K562 (cell line): Measurements from ENCODE around the gene ADAMTS7. TPM values are rescaled to one million over a fixed set of nuclear protein-coding genes. Genes with fewer than 3 reads are reported as not detected.
"Not testable (repeated sequence)": the region's sequence is repeated elsewhere in the genome, so short reads cannot be mapped to it uniquely, and the experiment has no call there.

Experiments
- ATAC-seq: fragments of 200-7000 bp; cut with Tn5 transposase; 3 replicates; pipeline ENCODE4 v1.9.1; 2020; ENCODE audit warnings: moderate library complexity
- BruUV-seq: library from RNA; stranded (reverse); fragments of 400-500 nt; replicated peaks from 2 replicates; lab custom pipeline; 2021; lab: Mats Ljungman, UMichigan
- CTCF ChIA-PET: fragments of 300-600 bp; formaldehyde crosslinking; extraction: SDS; loops from one replicate; lab custom pipeline; 2021; ENCODE audit warnings: low intra/inter-chr PET ratio; lab: Yijun Ruan, JAX
- POLR2A ChIA-PET: fragments of 300-600, 350-650 bp; sonication (Branson Sonifier 250); formaldehyde crosslinking; extraction: SDS; loops from one replicate; lab custom pipeline; 2021; ENCODE audit warnings: antibody characterized with exemption, inconsistent platforms; lab: Yijun Ruan, JAX
- DNase-seq, 4 experiments: peaks; one replicate each; pipeline versions ENCODE4 v3.0.0 to v3.0.0-alpha.2; 2011 to 2018; ENCODE audit warnings: low spot score in 3 of 4, mixed read lengths in 3 of 4; ENCODE audit errors: extremely low read depth in 1 of 4
- FAIRE-seq: peaks from 2 replicates; lab custom pipeline; 2011; peaks lifted over from hg19 to GRCh38; lab: Jason Lieb, UNC
- H2AFZ ChIP-seq: 2 replicates; pipeline ENCODE4 v1.6.0; 2011; ENCODE audit warnings: low read depth, low read length, control low read depth, inconsistent platforms
- H3K27ac ChIP-seq: fragments of 200-600 bp; 3 replicates; pipeline ENCODE4 v1.8.0; 2011; ENCODE audit warnings: low read depth, mild to moderate bottlenecking, control low read depth, inconsistent platforms, low read length, moderate library complexity, mixed read lengths; ENCODE audit errors: extremely low read depth
- H3K27me3 ChIP-seq, 2 experiments: fragments of 300-600 bp in 1 of 2; 2 replicates in 1 of 2; 3 replicates in 1 of 2; pipeline versions ENCODE4 v1.6.0 to v1.8.0; 2011; ENCODE audit warnings: inconsistent platforms in 2 of 2, low read length in 2 of 2, mild to moderate bottlenecking in 1 of 2, mixed read lengths in 1 of 2, moderate library complexity in 1 of 2; ENCODE audit not compliant: control insufficient read depth in 2 of 2, insufficient read depth in 2 of 2
- H3K36me3 ChIP-seq: fragments of 300-600 bp; 3 replicates; pipeline ENCODE4 v1.8.0; 2011; ENCODE audit warnings: mild to moderate bottlenecking, low read length, inconsistent platforms; ENCODE audit not compliant: control insufficient read depth, insufficient read depth
- H3K4me1 ChIP-seq, 2 experiments: fragments of 200-600 bp in 1 of 2; replicated peaks in 1 of 2; 2 replicates in 1 of 2; 3 replicates in 1 of 2; pipeline versions ENCODE4 v1.5.1 to v1.8.0; 2011; ENCODE audit warnings: inconsistent platforms in 2 of 2, low read length in 2 of 2, mild to moderate bottlenecking in 1 of 2, mixed read lengths in 1 of 2, moderate library complexity in 1 of 2; ENCODE audit not compliant: control insufficient read depth in 2 of 2, insufficient read depth in 2 of 2
- H3K4me2 ChIP-seq: 2 replicates; pipeline ENCODE4 v1.6.1; 2011; ENCODE audit warnings: low read length, control low read depth, inconsistent platforms, mixed read lengths; ENCODE audit not compliant: insufficient read depth
- H3K4me3 ChIP-seq: fragments of 200-600 bp; sonication (generic), shearing (Covaris generic); 2 replicates; pipeline ENCODE4 v1.5.1; 2016; ENCODE audit warnings: control low read depth, inconsistent platforms
- H3K79me2 ChIP-seq: fragments of 200-600 bp; 3 replicates; pipeline ENCODE4 v1.8.0; 2011; ENCODE audit warnings: low read length, inconsistent platforms; ENCODE audit not compliant: control insufficient read depth, insufficient read depth
- H3K9ac ChIP-seq, 2 experiments: 2 replicates each; pipeline versions ENCODE4 v1.6.0 to v1.6.1; 2011; ENCODE audit warnings: low read depth in 2 of 2, low read length in 2 of 2, control low read depth in 1 of 2, inconsistent platforms in 1 of 2, mild to moderate bottlenecking in 1 of 2, mixed read lengths in 1 of 2; ENCODE audit not compliant: insufficient read depth in 1 of 2
- H3K9me1 ChIP-seq: one replicate; pipeline ENCODE4 v1.6.0; 2011; ENCODE audit warnings: inconsistent platforms, mild to moderate bottlenecking, low read length, moderate library complexity; ENCODE audit not compliant: control insufficient read depth, insufficient read depth
- H3K9me3 ChIP-seq: replicated peaks from 2 replicates; pipeline ENCODE4 v1.5.1; 2011; ENCODE audit warnings: low read depth, low read length, inconsistent platforms; ENCODE audit not compliant: control insufficient read depth, insufficient read depth
- H4K20me1 ChIP-seq: replicated peaks from 2 replicates; pipeline ENCODE4 v1.6.1; 2011; ENCODE audit warnings: low read length, inconsistent platforms, mixed read lengths; ENCODE audit not compliant: control insufficient read depth, insufficient read depth
- ZNF778 ChIP-seq: fragments of 450-650 bp; formaldehyde crosslinking; IDR thresholded peaks from 2 replicates; pipeline ENCODE4 v1.4.0; 2020; ENCODE audit warnings: mild to moderate bottlenecking, moderate library complexity
- WGBS: fragments of 100-300 bp; shearing (Covaris generic); methylation state at CpG from one replicate; pipeline ENCODE4 v1.1.6; 2016; ENCODE audit warnings: low coverage, mixed read lengths; ENCODE audit not compliant: insufficient coverage; ENCODE audit errors: missing lambda C conversion rate; 5-methylcytosine and 5-hydroxymethylcytosine counted together
- in situ Hi-C: fragments of 300-500 bp; cut with MboI; formaldehyde crosslinking; loops from 4 replicates; pipeline ENCODE4 v1.15.0; 2018; ENCODE audit warnings: inconsistent platforms, mixed read lengths
- intact Hi-C: fragments of 100-400 bp; cut with micrococcal nuclease; formaldehyde crosslinking; loops from 2 replicates; pipeline ENCODE4 v1.14.2; 2022
- polyA plus RNA-seq, 8 experiments: library from polyadenylated mRNA; depleted of rRNA in 4 of 8; stranded (reverse) in 5 of 8; unstranded in 3 of 8; fragments of >200 nt; fragmentation: Nextera tagmentation in 2 of 8; fragmentation: Illumina TruSeq in 1 of 8; extraction: Ambion mirVana in 2 of 8; extraction: Trizol in 1 of 8; gene quantifications; 2 replicates each; pipeline versions ENCODE4 v1.2.1 to v1.2.3, GENCODE V29; 2011 to 2014; ENCODE audit warnings: inconsistent platforms in 1 of 8, missing spikeins in 1 of 8
- total RNA-seq, 7 experiments: library from RNA; depleted of rRNA in 6 of 7; stranded (reverse); fragments of >200 nt in 6 of 7; fragmentation: Illumina TruSeq in 2 of 7; extraction: Trizol in 2 of 7; gene quantifications; 2 replicates each; pipeline versions ENCODE4 v1.2.1 to v1.2.3, GENCODE V29; 2011 to 2021; ENCODE audit warnings: low replicate concordance in 1 of 7
- TF ChIP-seq, protein P1 (sequence below): fragments of 450-650 bp; formaldehyde crosslinking; IDR thresholded peaks from 2 replicates; pipeline ENCODE4 v1.4.0; 2022; ENCODE audit warnings: missing genetic modification characterization

ADAMTS7 gene
- total and polyA plus RNA-seq, 9 of the 15 experiments (the other 6 are each of a cell fraction or from before 2014, with no cell fraction given) = 0.05 to 0.07 TPM; not detected in 7

DNA sequence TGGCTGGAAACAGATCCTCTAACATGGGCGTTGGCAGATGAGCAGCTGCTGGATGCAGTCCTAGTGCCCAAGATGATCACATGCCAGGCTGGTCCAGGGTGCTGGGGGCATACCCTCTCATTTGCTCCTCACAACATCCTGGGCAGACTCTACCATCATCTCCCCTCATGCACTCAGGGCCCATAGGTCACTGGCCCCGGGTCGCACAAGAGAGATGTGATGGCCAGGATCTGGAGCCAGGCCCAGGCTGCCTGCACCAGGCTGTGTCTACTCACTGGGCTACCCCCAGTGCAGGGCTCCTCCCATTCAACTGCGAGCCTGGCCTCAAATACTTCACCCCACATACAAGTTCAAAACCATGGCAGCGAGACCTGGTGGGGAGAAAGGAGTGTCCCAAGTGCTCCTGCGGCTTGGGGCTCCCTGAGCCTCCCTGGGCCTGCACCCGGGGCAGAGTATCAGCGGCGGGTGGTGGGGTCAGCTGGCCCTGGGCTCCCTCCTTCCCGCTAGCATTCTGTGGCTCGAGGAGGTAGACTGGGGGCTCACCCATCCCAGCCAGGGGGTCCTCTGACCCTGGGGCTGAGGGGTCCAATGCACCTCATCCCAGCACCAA lies 32.0 kb downstream of the ADAMTS7 start:
- H3K27ac ChIP-seq, H3K36me3 ChIP-seq, ATAC-seq, H4K20me1 ChIP-seq, H3K9ac ChIP-seq, H3K4me2 ChIP-seq, FAIRE-seq, H3K4me3 ChIP-seq, BruUV-seq, H2AFZ ChIP-seq, H3K9me3 ChIP-seq, DNase-seq, intact Hi-C loops, H3K9me1 ChIP-seq, H3K79me2 ChIP-seq, CTCF ChIA-PET: not testable (repeated sequence)
- WGBS = 11% methylated on average over 10 of the region's 11 CpGs
- peaks cover 5 to 18% of the 10 kb centered on the region in 2 experiments; a peak in 4 of 5 replicates for H3K27me3 ChIP-seq
- in situ Hi-C loops = loop anchor here (5.0 kb wide), 1 partner anchor 802 kb away; no protein-coding TSS in a partner anchor
- H3K4me1 ChIP-seq = peaks cover 0 to 11% of the 10 kb centered on the region in 2 experiments; a peak in 2 of 5 replicates
- POLR2A ChIA-PET = interaction anchor here (0.7 kb wide), 1 partner anchor 142 kb away, joined by 3 read pairs; no protein-coding TSS in a partner anchor

DNA sequence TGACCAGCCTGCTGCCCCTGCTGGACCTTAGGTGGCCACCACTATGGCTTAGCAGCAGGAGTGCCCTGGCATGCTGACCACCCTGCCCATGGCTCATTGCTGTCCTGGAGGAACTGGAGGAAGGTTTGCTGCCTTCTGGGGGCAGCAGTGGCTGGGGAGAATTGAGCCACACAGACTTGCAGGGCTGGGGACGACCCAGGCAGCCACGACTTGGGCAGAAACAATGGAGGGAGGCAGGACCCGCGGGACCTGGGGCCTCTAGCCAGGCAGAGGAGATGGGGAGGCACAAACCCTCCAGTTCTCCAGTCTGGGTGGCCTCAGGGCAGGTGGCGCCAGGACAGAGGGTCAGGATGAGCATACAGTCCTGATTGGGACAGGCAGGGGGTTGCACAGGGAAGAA lies 32.8 kb downstream of the ADAMTS7 start:
- CTCF ChIA-PET = no interaction called here
- no peak for TF ChIP-seq ZNF778 (CRISPR knock-in tag)
- TF ChIP-seq, protein P1, sequence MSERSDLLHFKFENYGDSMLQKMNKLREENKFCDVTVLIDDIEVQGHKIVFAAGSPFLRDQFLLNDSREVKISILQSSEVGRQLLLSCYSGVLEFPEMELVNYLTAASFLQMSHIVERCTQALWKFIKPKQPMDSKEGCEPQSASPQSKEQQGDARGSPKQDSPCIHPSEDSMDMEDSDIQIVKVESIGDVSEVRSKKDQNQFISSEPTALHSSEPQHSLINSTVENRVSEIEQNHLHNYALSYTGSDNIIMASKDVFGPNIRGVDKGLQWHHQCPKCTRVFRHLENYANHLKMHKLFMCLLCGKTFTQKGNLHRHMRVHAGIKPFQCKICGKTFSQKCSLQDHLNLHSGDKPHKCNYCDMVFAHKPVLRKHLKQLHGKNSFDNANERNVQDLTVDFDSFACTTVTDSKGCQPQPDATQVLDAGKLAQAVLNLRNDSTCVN (CRISPR knock-in tag) = no peak

More for the DNA sequence above, 32.8 kb downstream of the ADAMTS7 start:
- POLR2A ChIA-PET = interaction anchor here (0.6 kb wide), 1 partner anchor 152 kb away, joined by 3 read pairs; no protein-coding TSS in a partner anchor
- H4K20me1 ChIP-seq = no peaks in the 10 kb centered on the region
- no peak overlapping the region for H3K27ac ChIP-seq
- no peaks in the 10 kb centered on the region for H3K79me2 ChIP-seq
- ATAC-seq (no peak), FAIRE-seq (no peak), DNase-seq (no peak)
- no peaks in the 10 kb centered on the region for H3K36me3 ChIP-seq
- intact Hi-C loops = no loop called here
- no peak overlapping the region for H3K9ac ChIP-seq
- H3K4me2 ChIP-seq = no peak overlapping the region
- H3K9me1 ChIP-seq = no peaks in the 10 kb centered on the region
- H3K9me3 ChIP-seq = no peaks in the 10 kb centered on the region
- H3K4me3 ChIP-seq = no peak overlapping the region
- no peak overlapping the region for H2AFZ ChIP-seq
- no TSS peak for BruUV-seq
- peaks cover 0 to 18% of the 10 kb centered on the region in 2 experiments; a peak in 2 of 5 replicates for H3K4me1 ChIP-seq
- 3% methylated on average over 3 of the region's 5 CpGs for WGBS
- peaks cover 5 to 18% of the 10 kb centered on the region in 2 experiments; a peak in 4 of 5 replicates for H3K27me3 ChIP-seq
- in situ Hi-C loops = loop anchor here (5.0 kb wide), 1 partner anchor 801 kb away; no protein-coding TSS in a partner anchor
